HepG2 (cell line): ENCODE measurements around the gene HOPX. TPM values are rescaled to one million over a fixed set of nuclear protein-coding genes. Genes with fewer than 3 reads are reported as not detected.
A peak's percentile ranks its signal among the peaks of the same experiment; 100 is the strongest.

ENCODE experiments used
- ATAC-seq: fragments of 200-7000 bp; cut with Tn5 transposase; 3 replicates; pipeline ENCODE4 v1.9.1; 2020; ENCODE audit warnings: mild to moderate bottlenecking, moderate library complexity
- BruUV-seq: library from RNA; stranded (reverse); fragments of 400-500 nt; replicated peaks from 2 replicates; lab custom pipeline; 2021; lab: Mats Ljungman, UMichigan
- CTCF ChIA-PET: fragments of 300-600 bp; formaldehyde crosslinking; extraction: SDS; loops from one replicate; lab custom pipeline; 2021; ENCODE audit warnings: low total read pairs, inconsistent platforms, low intra/inter-chr PET ratio; lab: Yijun Ruan, JAX
- POLR2A ChIA-PET: fragments of 350-600 bp; sonication (Branson Sonifier 250); formaldehyde crosslinking; loops from one replicate; lab custom pipeline; 2020; ENCODE audit warnings: antibody characterized with exemption, inconsistent platforms; lab: Yijun Ruan, JAX
- DNase-seq: peaks from one replicate; pipeline ENCODE4 v3.0.0-alpha.2; 2015; ENCODE audit warnings: low spot score
- FAIRE-seq: peaks from 3 replicates; lab custom pipeline; 2011; peaks lifted over from hg19 to GRCh38; lab: Jason Lieb, UNC
- H2AFZ ChIP-seq: one replicate; pipeline ENCODE4 v1.6.1; 2011; ENCODE audit warnings: low read length, inconsistent platforms
- H3K27ac ChIP-seq: fragments of 300-600 bp; 3 replicates; pipeline ENCODE4 v1.8.0; 2011; ENCODE audit warnings: mixed run types, mild to moderate bottlenecking, mixed read lengths, low read length, inconsistent platforms; ENCODE audit not compliant: insufficient read depth; ENCODE audit errors: extremely low read length
- H3K27me3 ChIP-seq, 2 experiments: fragments of 200-600 bp in 1 of 2; 2 replicates in 1 of 2; 3 replicates in 1 of 2; pipeline versions ENCODE4 v1.6.0 to v1.8.0; 2011; ENCODE audit warnings: low read length in 2 of 2, mild to moderate bottlenecking in 2 of 2, moderate library complexity in 2 of 2, inconsistent platforms in 1 of 2; ENCODE audit not compliant: insufficient read depth in 2 of 2, control insufficient read depth in 1 of 2
- H3K36me3 ChIP-seq, 2 experiments: fragments of 200-600 bp in 1 of 2; replicated peaks in 1 of 2; 2 replicates in 1 of 2; 3 replicates in 1 of 2; pipeline versions ENCODE4 v1.5.1 to v1.8.0; 2011; ENCODE audit warnings: low read length in 2 of 2, inconsistent platforms in 1 of 2; ENCODE audit not compliant: insufficient read depth in 2 of 2, control insufficient read depth in 1 of 2
- H3K4me1 ChIP-seq: 2 replicates; pipeline ENCODE4 v1.5.1; 2012; ENCODE audit warnings: low read length, inconsistent platforms; ENCODE audit not compliant: insufficient read depth
- H3K4me2 ChIP-seq: 2 replicates; pipeline ENCODE4 v1.6.0; 2011; ENCODE audit warnings: low read depth, low read length, inconsistent platforms
- H3K4me3 ChIP-seq, 3 experiments: fragments of 200-600 bp in 1 of 3; sonication (generic), shearing (Covaris generic) in 1 of 3; replicated peaks in 1 of 3; 2 replicates each; pipeline ENCODE4 v1.5.1; 2011 to 2016; ENCODE audit warnings: low read length in 3 of 3, inconsistent platforms in 2 of 3, low read depth in 2 of 3, mild to moderate bottlenecking in 2 of 3, control low read depth in 1 of 3, mixed read lengths in 1 of 3; ENCODE audit not compliant: insufficient read depth in 1 of 3
- H3K79me2 ChIP-seq: one replicate; pipeline ENCODE4 v1.6.1; 2011; ENCODE audit warnings: low read length, inconsistent platforms; ENCODE audit not compliant: insufficient read depth
- H3K9ac ChIP-seq: 2 replicates; pipeline ENCODE4 v1.6.0; 2011; ENCODE audit warnings: mild to moderate bottlenecking, low read depth, low read length, inconsistent platforms; ENCODE audit not compliant: insufficient read depth
- H3K9me3 ChIP-seq: 2 replicates; pipeline ENCODE4 v1.5.1; 2012; ENCODE audit warnings: mild to moderate bottlenecking, low read length
- H4K20me1 ChIP-seq: 2 replicates; pipeline ENCODE4 v1.6.0; 2011; ENCODE audit warnings: inconsistent platforms, mild to moderate bottlenecking, low read length, moderate library complexity; ENCODE audit not compliant: insufficient read depth
- ATF7 ChIP-seq, 2 experiments: fragments of 450-650 bp in 1 of 2; sonication (generic) in 1 of 2; formaldehyde crosslinking in 1 of 2; IDR thresholded peaks; 2 replicates each; pipeline versions ENCODE4 v1.4.0 to v1.6.1; 2016 to 2020; ENCODE audit warnings: antibody characterized with exemption in 1 of 2, mild to moderate bottlenecking in 1 of 2, missing genetic modification reagents in 1 of 2
- CREB1 ChIP-seq, 2 experiments: fragments of 450-650 bp in 1 of 2; IDR thresholded peaks; 2 replicates each; pipeline ENCODE4 v1.6.1; 2016 to 2017; ENCODE audit warnings: control low read depth in 1 of 2, mild to moderate bottlenecking in 1 of 2, missing compliant biosample characterization in 1 of 2, missing genetic modification characterization in 1 of 2
- GRHL1 ChIP-seq: sonication (generic); formaldehyde crosslinking; conservative IDR thresholded peaks from 2 replicates; pipeline ENCODE4 v1.8.0; 2022; ENCODE audit warnings: missing genetic modification reagents
- IRX3 ChIP-seq: sonication (generic); formaldehyde crosslinking; IDR thresholded peaks from 2 replicates; pipeline ENCODE4 v1.8.1; 2023; ENCODE audit warnings: mild to moderate bottlenecking, low read depth, missing genetic modification reagents, borderline replicate concordance
- NR2F6 ChIP-seq, 2 experiments: IDR thresholded peaks; 2 replicates each; pipeline ENCODE4 v1.6.1; 2016; ENCODE audit warnings: antibody characterized with exemption in 1 of 2, mild to moderate bottlenecking in 1 of 2
- RAD51 ChIP-seq: fragments of 450-650 bp; IDR thresholded peaks from 2 replicates; pipeline ENCODE4 v1.6.1; 2016; ENCODE audit warnings: borderline replicate concordance
- ZNF550 ChIP-seq: sonication (generic); formaldehyde crosslinking; IDR thresholded peaks from 2 replicates; pipeline ENCODE4 v1.4.0; 2020; ENCODE audit warnings: mild to moderate bottlenecking, missing genetic modification reagents, borderline replicate concordance
- ZNF589 ChIP-seq: sonication (generic); formaldehyde crosslinking; conservative IDR thresholded peaks from 2 replicates; pipeline ENCODE4 v1.8.0; 2022; ENCODE audit warnings: mild to moderate bottlenecking, moderate library complexity, missing genetic modification reagents
- ZNF740 ChIP-seq: sonication (generic); formaldehyde crosslinking; IDR thresholded peaks from 2 replicates; pipeline ENCODE4 v1.4.0; 2020; ENCODE audit warnings: missing genetic modification reagents
- WGBS: methylation state at CpG from one replicate; pipeline ENCODE4 v1.1.6; 2017; ENCODE audit warnings: low lambda C conversion rate; 5-methylcytosine and 5-hydroxymethylcytosine counted together
- in situ Hi-C: cut with HindIII; loops from 2 replicates; pipeline ENCODE4 v1.10.0; 2017; ENCODE audit warnings: low pct_unique_long_range_greater_than_20kb; ENCODE audit not compliant: extremely low pct_ligation_motif_present
- intact Hi-C: fragments of 100-400 bp; cut with micrococcal nuclease; formaldehyde crosslinking; loops from one replicate; pipeline ENCODE4 v1.10.0; 2022; ENCODE audit not compliant: unreplicated experiment
- polyA plus RNA-seq, 8 experiments: library from polyadenylated mRNA; depleted of rRNA in 3 of 8; stranded (reverse) in 7 of 8; unstranded in 1 of 8; fragments of >200 nt; fragmentation: Illumina TruSeq in 4 of 8; extraction: Trizol in 4 of 8; gene quantifications; 2 replicates each; pipeline versions ENCODE4 v1.2.1 to v1.2.3, GENCODE V29; 2011 to 2016; ENCODE audit warnings: low read depth in 4 of 8, missing spikeins in 1 of 8, mixed read lengths in 1 of 8; ENCODE audit not compliant: insufficient read depth in 1 of 8
- total RNA-seq, 5 experiments: library from RNA; depleted of rRNA; stranded (reverse); fragments of >200 nt; fragmentation: Illumina TruSeq; extraction: Trizol; gene quantifications; 2 replicates each; pipeline ENCODE4 v1.2.3, GENCODE V29; 2016; ENCODE audit warnings: low read depth in 1 of 5
- TF ChIP-seq, protein P1 (sequence below): sonication (generic); formaldehyde crosslinking; IDR thresholded peaks from 2 replicates; pipeline ENCODE4 v1.9.0; 2021; ENCODE audit warnings: missing genetic modification reagents, mild to moderate bottlenecking, borderline replicate concordance

HOPX gene
- total and polyA plus RNA-seq, 2 of the 13 experiments (the other 11 are each of a cell fraction or from before 2014, with no cell fraction given) = not detected

GRCh38 chr4:56698329-56698728 lies 17.2 kb upstream of the HOPX start:
- no peak overlapping the region for H2AFZ ChIP-seq
- CTCF ChIA-PET = no interaction called here
- TF ChIP-seq ATF7 (IDR thresholded peaks at IDR 0.05) = peak; percentile 89
- TF ChIP-seq ATF7 (CRISPR knock-in tag; IDR thresholded peaks at IDR 0.05) = no peak
- TF ChIP-seq RAD51 = peak; percentile 13; the same call in 1 of the 2 replicates
- no peak for TF ChIP-seq ZNF550 (CRISPR knock-in tag)
- peak; percentile 57 for TF ChIP-seq CREB1 (IDR thresholded peaks at IDR 0.05)
- TF ChIP-seq CREB1 (CRISPR knock-in tag; IDR thresholded peaks at IDR 0.05) = no peak
- TF ChIP-seq, all 625 proteins: peak for 3
- H3K4me3 ChIP-seq = no peak overlapping the region
- no peaks in the 10 kb centered on the region for H3K36me3 ChIP-seq
- H3K27ac ChIP-seq = no peak overlapping the region
- in situ Hi-C loops = no loop called here
- POLR2A ChIA-PET = no interaction called here
- WGBS = 15% methylated on average over 4 of the region's 4 CpGs
- no TSS peak for BruUV-seq
- H3K79me2 ChIP-seq = no peaks in the 10 kb centered on the region
- H3K4me2 ChIP-seq = no peak overlapping the region
- FAIRE-seq (no peak), DNase-seq (no peak), ATAC-seq (no peak)
- intact Hi-C loops = no loop called here
- H3K27me3 ChIP-seq = peaks cover 0 to 2% of the 10 kb centered on the region in 2 experiments; a peak in 1 of 5 replicates
- no peak overlapping the region for H3K9ac ChIP-seq
- no peaks in the 10 kb centered on the region for H3K4me1 ChIP-seq
- H3K9me3 ChIP-seq = no peaks in the 10 kb centered on the region
- no peaks in the 10 kb centered on the region for H4K20me1 ChIP-seq

DNA sequence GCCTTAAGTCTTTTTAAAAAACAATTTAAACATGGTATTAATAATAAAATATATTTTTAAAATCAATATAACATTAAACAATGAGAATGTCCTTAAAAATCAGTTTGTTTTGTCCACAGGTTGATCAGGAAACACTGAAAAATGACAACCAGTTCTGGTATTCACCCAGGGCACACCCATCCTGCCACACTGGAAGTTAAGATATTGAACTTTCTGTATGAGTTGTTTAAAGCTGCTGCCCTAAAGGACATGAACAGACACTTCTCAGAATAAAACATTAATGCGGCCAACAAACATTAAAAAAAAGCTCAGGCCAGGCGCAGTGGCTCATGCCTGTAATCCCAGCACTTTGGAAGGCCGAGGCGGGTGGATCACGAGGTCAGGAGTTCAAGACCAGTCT lies 15.0 kb upstream of the HOPX start:
- TF ChIP-seq GRHL1 (CRISPR knock-in tag) (no peak), ZNF589 (CRISPR knock-in tag) (no peak), NR2F6 (IDR thresholded peaks at IDR 0.05) (no peak), NR2F6 (CRISPR knock-in tag; IDR thresholded peaks at IDR 0.05) (no peak), IRX3 (CRISPR knock-in tag) (no peak), ZNF740 (CRISPR knock-in tag) (no peak)
- TF ChIP-seq, protein P1, sequence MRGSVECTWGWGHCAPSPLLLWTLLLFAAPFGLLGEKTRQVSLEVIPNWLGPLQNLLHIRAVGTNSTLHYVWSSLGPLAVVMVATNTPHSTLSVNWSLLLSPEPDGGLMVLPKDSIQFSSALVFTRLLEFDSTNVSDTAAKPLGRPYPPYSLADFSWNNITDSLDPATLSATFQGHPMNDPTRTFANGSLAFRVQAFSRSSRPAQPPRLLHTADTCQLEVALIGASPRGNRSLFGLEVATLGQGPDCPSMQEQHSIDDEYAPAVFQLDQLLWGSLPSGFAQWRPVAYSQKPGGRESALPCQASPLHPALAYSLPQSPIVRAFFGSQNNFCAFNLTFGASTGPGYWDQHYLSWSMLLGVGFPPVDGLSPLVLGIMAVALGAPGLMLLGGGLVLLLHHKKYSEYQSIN (CRISPR knock-in tag) = no peak
- no peak for ATAC-seq
- Histone ChIP-seq H3K27me3 (peaks cover 0 to 2% of the 10 kb centered on the region in 2 experiments; a peak in 1 of 5 replicates), H3K4me2 (no peak overlapping the region), H3K4me3 (no peak overlapping the region), H3K9ac (no peak overlapping the region), H3K9me3 (no peaks in the 10 kb centered on the region), H3K79me2 (no peaks in the 10 kb centered on the region), H3K27ac (no peak overlapping the region), H2AFZ (no peak overlapping the region), H4K20me1 (no peaks in the 10 kb centered on the region), H3K4me1 (no peaks in the 10 kb centered on the region), H3K36me3 (no peaks in the 10 kb centered on the region)
- WGBS = 23% methylated on average over 5 of the region's 5 CpGs
- POLR2A ChIA-PET = no interaction called here
- in situ Hi-C loops = no loop called here
- FAIRE-seq = no peak
- BruUV-seq = no TSS peak
- CTCF ChIA-PET = no interaction called here
- DNase-seq = no peak
- intact Hi-C loops = no loop called here
